Osteoblast (primary cell): ENCODE data around the gene AFAP1. TPM values are rescaled to one million over a fixed set of nuclear protein-coding genes. Genes with fewer than 3 reads are reported as not detected.

Source experiments
- DNase-seq: peaks from one replicate; pipeline ENCODE4 v3.0.0; 2011; ENCODE audit warnings: low spot score, mixed read lengths; ENCODE audit not compliant: insufficient read length; ENCODE audit errors: missing footprints
- H2AFZ ChIP-seq: 2 replicates; pipeline ENCODE4 v1.6.0; 2011; ENCODE audit warnings: mild to moderate bottlenecking, low read length
- H3K27ac ChIP-seq: 2 replicates; pipeline ENCODE4 v1.5.1; 2011; ENCODE audit warnings: mild to moderate bottlenecking, low read depth, low read length, moderate library complexity
- H3K27me3 ChIP-seq: 2 replicates; pipeline ENCODE4 v1.6.0; 2012; ENCODE audit warnings: mild to moderate bottlenecking, control low read depth, inconsistent platforms, low read length, moderate library complexity; ENCODE audit not compliant: insufficient read depth
- H3K36me3 ChIP-seq: 2 replicates; pipeline ENCODE4 v1.5.1; 2011; ENCODE audit warnings: mild to moderate bottlenecking, low read length, control low read depth, moderate library complexity; ENCODE audit not compliant: insufficient read depth
- H3K4me1 ChIP-seq: 2 replicates; pipeline ENCODE4 v1.5.1; 2011; ENCODE audit warnings: mild to moderate bottlenecking, low read length, control low read depth, moderate library complexity; ENCODE audit not compliant: insufficient read depth
- H3K4me2 ChIP-seq: 2 replicates; pipeline ENCODE4 v1.6.0; 2011; ENCODE audit warnings: mild to moderate bottlenecking, low read length; ENCODE audit not compliant: insufficient read depth
- H3K4me3 ChIP-seq: fragments of 200-600 bp; sonication (generic); 3 replicates; pipeline ENCODE4 v1.5.1; 2012; ENCODE audit warnings: mild to moderate bottlenecking, low read length, inconsistent platforms; ENCODE audit not compliant: insufficient read depth
- H3K79me2 ChIP-seq: 2 replicates; pipeline ENCODE4 v1.6.0; 2012; ENCODE audit warnings: mild to moderate bottlenecking, low read length, control low read depth, inconsistent platforms; ENCODE audit not compliant: insufficient read depth
- H3K9me3 ChIP-seq: 2 replicates; pipeline ENCODE4 v1.5.1; 2011; ENCODE audit warnings: low read depth, low read length, control low read depth
- H4K20me1 ChIP-seq: 2 replicates; pipeline ENCODE4 v1.6.0; 2012; ENCODE audit warnings: mild to moderate bottlenecking, low read length, control low read depth; ENCODE audit not compliant: insufficient read depth
- total RNA-seq: library from RNA; depleted of rRNA; stranded (reverse); fragments of >200 nt; gene quantifications from 2 replicates; pipeline ENCODE4 v1.2.3, GENCODE V29; 2012
- TF ChIP-seq, protein P1 (sequence below): IDR thresholded peaks from 2 replicates; pipeline ENCODE4 v1.5.1; 2011; ENCODE audit warnings: mild to moderate bottlenecking, low read depth, low read length, moderate library complexity; ENCODE audit errors: extremely low read depth

Gene AFAP1
- total RNA-seq, 1 donor = 101 TPM

DNA sequence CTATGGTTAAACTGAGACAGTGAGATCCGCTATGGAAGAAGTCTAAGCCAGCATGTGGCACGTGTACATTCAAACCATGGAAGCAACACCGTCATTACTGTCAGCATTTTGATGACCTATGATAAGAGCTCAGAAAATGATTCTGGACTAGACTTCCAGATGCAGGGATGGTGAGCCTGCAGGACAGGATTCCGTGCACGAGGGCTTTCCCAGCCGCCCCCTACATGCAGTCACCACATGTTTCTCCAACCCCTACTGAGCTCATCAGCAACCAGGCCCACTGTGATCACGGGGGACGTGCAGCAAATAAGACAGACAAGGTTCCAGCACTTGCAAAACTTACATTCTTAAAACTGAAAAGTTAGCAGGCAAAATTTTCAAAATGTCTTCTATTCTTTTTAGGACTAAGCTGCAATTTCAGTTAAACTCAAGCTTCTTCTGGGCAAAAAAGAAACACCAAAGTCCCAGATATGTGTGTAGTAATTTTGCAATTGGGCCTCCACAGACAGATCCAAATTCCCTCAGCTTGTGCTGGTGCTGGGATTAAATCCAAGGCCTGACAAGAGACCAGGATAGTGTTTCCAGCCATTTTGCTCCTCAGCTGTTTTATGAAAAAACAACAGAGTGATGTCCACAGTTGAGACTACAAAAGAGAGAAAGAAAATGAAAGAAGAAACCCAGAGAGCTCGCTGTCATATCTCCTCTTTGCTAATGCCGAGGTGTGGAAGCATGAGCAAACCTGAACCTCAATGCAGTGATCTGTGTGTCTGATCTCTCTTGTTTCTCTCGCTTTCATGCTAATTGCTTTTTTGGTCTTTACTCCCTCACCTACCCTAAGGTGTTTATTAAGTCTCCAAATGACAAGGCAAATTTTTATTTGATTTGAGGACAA, 118.2 kb downstream of the AFAP1 start:
- Histone ChIP-seq H2AFZ (no peak overlapping the region), H3K4me1 (peaks cover 71% of the 10 kb centered on the region), H3K9me3 (no peaks in the 10 kb centered on the region), H3K4me3 (no peak overlapping the region), H3K4me2 (no peak overlapping the region), H4K20me1 (no peaks in the 10 kb centered on the region), H3K27me3 (no peaks in the 10 kb centered on the region), H3K27ac (peak overlapping the region; percentile 37), H3K36me3 (peaks cover 91% of the 10 kb centered on the region), H3K79me2 (peaks cover 92% of the 10 kb centered on the region)
- DNase-seq = no peak
- TF ChIP-seq, protein P1, sequence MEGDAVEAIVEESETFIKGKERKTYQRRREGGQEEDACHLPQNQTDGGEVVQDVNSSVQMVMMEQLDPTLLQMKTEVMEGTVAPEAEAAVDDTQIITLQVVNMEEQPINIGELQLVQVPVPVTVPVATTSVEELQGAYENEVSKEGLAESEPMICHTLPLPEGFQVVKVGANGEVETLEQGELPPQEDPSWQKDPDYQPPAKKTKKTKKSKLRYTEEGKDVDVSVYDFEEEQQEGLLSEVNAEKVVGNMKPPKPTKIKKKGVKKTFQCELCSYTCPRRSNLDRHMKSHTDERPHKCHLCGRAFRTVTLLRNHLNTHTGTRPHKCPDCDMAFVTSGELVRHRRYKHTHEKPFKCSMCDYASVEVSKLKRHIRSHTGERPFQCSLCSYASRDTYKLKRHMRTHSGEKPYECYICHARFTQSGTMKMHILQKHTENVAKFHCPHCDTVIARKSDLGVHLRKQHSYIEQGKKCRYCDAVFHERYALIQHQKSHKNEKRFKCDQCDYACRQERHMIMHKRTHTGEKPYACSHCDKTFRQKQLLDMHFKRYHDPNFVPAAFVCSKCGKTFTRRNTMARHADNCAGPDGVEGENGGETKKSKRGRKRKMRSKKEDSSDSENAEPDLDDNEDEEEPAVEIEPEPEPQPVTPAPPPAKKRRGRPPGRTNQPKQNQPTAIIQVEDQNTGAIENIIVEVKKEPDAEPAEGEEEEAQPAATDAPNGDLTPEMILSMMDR = no peak

DNA sequence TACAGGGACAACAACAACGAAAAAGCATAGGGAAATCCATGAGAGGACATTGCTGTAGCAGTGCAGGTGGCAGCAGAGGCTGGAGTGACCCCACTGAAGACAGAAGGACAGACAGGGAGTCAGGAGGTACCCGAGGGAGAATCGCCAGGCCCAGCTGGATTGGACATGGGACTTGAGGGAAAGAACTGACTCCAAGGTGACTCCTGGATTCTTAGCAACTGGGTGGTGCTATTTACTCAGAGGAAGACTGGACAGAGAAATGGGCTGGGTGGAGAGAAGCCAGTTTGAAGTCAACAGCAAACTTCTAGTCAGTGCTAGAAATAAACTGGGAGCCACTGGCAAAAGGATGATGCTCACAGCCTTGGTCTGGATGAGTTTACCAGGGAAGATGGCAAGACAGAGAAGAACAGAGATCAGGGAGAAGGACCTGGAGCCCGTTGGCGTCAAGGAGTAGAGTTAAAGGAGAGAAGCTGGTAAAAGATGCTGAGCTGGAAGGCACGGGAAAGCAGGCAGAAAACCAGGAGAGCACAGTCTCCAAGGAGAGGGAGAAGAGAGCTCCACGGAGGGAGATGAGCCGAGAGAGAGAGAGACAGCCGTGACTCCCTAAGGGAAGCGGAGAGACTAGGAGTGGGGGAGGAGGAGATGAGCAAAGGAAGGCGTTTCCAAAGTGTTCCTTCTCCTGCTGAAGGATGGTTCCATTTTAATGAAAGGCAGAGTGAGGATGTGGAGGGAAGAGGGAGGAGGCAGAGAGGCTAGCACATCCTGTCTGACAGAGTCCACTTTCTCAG, 119.4 kb downstream of the AFAP1 start:
- TF ChIP-seq, protein P1 = no peak
- Histone ChIP-seq H3K27me3 (no peaks in the 10 kb centered on the region), H4K20me1 (no peaks in the 10 kb centered on the region), H3K27ac (peak overlapping the region; percentile 37), H3K9me3 (no peaks in the 10 kb centered on the region), H2AFZ (no peak overlapping the region), H3K36me3 (peaks cover 91% of the 10 kb centered on the region), H3K4me1 (peaks cover 71% of the 10 kb centered on the region), H3K4me3 (no peak overlapping the region), H3K4me2 (no peak overlapping the region), H3K79me2 (peaks cover 88% of the 10 kb centered on the region)
- DNase-seq = no peak

DNA sequence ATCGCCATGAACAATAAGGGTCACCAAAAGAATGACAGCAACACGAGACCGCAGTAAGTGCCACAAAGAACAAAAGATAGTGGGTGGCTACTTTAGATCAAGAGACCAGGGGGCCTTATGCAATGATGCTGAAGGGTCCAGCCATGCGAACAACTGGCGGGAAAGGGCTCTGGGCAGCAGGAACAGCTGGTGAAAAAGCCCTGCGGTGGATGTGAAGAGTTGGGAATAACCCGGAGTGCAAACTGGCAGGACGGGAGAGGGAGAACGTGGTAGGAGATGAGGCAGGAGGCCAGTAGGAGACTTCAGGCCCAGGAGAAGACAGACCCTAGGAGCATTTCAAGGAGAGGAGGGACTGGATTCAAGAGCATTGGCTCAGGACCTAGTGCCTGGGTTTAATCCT, 120.2 kb downstream of the AFAP1 start:
- peak overlapping the region; percentile 37 for H3K27ac ChIP-seq
- TF ChIP-seq, protein P1 = no peak
- peaks cover 91% of the 10 kb centered on the region for H3K36me3 ChIP-seq
- peaks cover 88% of the 10 kb centered on the region for H3K79me2 ChIP-seq
- no peak overlapping the region for H2AFZ ChIP-seq
- no peak overlapping the region for H3K4me3 ChIP-seq
- H3K27me3 ChIP-seq = no peaks in the 10 kb centered on the region
- no peaks in the 10 kb centered on the region for H3K9me3 ChIP-seq
- H3K4me1 ChIP-seq = peaks cover 71% of the 10 kb centered on the region
- H4K20me1 ChIP-seq = no peaks in the 10 kb centered on the region
- DNase-seq = no peak
- no peak overlapping the region for H3K4me2 ChIP-seq
